Stimulated activated CD8-positive, alpha-beta memory T cell treated with anti-CD3 and anti-CD28 coated beads, Interleukin-12 subunit alpha, Interleukin-12 subunit beta, amount 100 ng/mL, for 24 hours (primary cell): ENCODE results near the gene THBS3.
A peak's percentile ranks its signal among the peaks of the same experiment; 100 is the strongest.
"Not testable (repeated sequence)": the region's sequence is repeated elsewhere in the genome, so short reads cannot be mapped to it uniquely, and the experiment has no call there.

Experiments used
- DNase-seq: peaks from one replicate; pipeline ENCODE4 v3.0.0-alpha.2; 2020; ENCODE audit errors: extremely low read depth

THBS3 gene

DNA sequence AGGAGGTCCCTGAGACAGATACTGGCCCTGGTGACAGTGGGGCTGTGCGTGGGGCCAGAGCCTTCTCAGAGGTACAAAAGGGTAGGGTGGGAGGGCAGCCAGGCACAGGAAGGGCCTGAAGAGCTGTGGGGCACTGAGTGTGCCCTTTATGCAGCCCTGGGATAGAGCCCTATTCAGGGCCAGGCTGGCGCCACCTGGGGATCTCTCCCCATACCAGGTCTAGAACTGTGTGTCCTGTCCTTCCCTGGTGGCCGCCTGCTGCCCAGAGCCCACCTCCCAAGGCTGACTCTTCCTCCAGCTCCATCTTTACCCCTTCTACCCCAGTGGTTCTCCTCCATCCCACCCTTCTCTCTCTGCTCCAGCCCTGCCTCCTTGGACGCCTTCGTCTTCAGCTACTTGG, 25.8 kb upstream of the THBS3 start:
- not testable (repeated sequence) for DNase-seq

DNA sequence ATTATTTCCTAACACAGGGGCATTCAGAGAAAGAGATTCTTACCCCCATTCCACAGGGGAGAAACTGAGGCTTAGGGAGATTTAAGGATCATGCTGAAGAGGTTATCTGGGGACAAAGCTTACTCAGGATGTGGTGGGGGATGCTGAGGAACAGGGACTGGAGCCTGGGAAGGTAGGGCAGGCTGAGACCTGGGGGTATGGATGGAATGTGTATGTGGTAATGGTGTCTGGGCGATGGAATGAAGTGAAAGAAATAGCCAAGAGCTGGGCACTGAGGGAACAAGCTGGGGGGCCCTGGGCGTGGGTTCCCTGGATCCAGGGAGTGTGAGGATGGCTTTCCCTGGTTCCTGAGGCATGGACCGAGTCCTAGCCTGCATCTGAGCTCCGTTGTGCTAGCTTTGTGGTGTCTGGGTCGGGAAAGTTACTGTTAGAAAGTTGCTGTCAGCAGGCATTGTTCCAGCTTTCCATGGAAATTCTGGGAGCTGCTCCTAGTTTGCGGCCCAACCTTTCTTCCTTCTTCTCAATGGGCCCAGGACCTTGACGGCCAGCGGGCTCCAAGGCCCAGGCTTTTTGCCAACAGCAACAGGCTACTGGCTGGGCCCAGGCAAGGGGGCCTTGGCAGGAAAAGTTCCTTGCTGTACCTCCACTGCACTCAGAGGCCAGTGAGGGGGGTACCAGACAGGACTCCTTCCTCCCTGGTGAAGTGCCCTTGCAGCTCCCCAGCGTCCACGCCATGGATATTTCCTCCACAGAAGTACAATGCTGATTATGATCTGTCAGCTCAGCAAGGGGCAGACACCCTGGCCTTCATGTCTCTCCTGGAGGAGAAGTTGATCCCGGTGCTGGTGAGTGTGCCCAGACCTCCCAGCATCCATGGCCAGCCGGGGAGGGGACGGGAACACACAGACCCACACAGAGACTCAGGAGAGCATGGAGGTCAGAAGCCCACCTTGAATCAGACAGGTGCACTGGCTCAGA, 24.6 kb upstream of the THBS3 start:
- DNase-seq = not testable (repeated sequence)

DNA sequence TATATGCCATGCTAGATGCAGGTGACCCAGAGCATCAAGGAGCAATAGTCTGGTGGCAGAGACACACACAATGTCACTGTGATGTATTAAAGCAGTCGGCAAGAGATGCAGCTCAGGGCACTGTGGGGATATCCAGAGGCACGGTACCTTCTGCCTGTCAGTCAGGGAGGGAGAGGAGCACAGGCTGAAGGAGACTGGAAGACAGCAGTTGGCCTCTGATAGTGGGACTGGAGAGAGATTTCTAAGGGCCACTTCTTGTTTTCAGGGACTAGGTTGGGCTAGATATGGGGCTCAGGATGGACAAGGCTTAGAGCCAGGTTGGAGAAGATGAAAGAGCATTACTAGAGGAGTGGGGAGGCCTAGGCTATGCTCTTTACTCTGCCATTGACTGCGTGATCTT, 23.6 kb upstream of the THBS3 start:
- DNase-seq = not testable (repeated sequence)

DNA sequence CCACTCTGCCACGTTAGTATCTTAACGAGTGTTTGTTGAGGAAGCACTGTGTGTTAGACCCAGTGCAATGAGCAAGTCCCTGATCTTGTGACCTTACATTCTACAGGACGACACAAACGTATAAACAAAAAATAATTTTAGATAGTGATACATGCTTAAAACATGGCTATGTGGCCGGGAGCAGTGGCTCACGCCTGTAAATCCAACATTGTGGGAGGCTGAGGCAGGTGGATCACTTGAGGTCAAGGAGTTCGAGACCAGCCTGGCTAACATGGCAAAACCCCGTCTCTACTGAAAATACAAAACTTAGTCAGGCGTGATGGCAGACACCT, 20.4 kb upstream of the THBS3 start:
- DNase-seq = no peak

DNA sequence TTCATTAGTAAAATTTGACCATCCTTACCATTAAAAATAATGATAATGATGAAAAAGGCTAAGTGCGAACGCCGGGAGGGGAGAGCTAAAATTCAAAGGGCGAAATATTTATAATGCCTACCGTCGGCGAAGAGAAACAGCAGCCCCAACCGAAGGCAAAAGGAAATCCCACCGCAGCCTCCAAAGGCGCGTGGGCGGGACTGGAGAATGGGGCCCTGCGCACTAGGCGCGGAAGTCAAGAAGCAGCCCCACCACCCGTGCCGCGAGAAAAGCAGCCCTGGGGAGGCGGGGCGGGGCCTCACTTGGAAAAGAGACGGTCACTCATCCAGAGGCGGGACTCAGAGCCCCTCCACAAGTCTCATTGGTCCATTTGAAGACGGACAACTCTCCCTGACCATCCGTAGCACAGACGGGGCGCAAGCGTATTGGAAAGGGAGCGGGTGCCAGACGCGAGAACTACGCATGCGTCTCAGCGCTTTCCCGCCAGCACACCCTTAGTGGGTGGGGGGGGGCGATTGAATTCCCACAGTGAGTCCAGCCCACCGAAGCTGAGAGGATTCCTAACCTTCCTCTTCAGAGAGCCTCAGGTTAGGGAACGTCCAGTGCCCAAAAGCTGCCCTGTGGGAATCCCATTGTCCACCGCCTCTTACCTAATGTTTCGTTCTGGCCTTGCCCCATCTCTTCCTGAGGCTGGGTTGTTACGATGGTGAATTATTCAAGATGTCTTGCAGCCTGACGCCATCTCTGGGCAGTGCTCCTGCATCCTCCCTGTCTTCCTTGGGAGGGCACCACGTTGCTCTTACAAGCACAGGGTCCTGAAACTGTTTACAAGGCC, 19.8 kb upstream of the THBS3 start:
- DNase-seq = peak; percentile 98

DNA sequence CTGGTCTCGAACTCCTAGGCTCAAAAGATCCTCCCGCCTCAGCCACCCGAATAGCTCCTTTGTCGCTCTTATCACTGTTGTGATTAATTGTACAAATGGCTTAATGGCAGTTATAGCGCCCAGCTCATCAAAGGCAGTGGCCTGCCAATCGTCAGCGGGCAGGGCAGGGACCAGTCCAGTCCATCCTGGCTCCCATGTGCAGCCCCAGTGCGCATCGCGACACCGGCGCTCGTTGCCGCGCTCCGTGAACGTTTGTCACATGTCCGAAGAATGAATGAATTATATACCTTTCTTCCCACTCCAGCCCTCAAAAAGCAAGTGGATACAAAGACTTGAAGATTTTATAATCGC, 19.2 kb upstream of the THBS3 start:
- no peak for DNase-seq

DNA sequence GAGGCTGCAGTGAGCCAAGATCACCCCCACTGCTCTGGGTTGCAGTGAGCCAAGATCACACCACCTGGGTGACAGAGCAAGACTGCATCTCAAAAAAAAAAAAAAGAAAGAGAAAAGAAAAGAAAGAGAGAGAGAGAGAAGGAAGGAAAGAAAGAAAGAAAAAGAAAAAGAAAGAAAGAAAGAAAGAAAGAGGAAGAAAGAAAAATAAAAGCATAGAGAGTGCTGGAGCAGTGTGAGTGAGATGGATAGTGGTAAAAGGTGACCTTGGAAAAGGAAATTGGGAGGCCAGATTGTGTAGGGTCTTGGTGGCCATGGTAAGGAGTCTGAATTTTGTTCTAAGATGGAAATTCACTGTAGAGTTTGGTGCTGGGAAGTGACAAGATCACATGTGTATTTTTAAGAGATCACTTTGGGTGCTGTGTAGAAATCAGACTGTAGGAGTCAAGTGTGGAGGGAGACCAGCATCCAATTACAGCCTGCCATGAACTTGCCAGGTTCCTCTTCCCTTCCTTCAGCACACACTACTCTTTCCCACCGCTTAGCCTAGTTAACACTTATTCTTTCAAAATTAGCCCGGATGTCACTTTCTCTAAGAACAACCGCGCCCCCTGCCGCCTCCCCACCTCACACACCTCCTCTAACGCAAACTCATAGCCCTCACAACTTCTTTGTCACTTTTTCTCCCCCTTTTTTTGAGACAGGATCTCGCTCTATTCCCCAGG, 18.7 kb upstream of the THBS3 start:
- peak; percentile 48 for DNase-seq

DNA sequence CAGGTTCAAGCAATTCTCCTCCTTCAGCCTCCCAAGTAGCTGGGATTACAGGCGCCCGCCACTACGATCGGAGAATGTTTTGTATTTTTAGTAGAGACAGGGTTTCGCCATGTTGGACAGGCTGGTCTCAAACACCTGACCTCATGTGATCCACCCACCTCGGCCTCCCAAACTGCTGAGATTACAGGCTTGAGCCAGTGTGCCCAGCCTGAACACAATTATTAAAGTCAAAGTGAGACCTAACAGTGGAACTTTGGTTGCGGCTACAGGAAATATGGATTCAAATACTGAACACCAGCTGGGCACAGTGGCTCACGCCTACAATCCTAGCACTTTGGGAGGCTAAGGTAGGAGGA, 17.7 kb upstream of the THBS3 start:
- not testable (repeated sequence) for DNase-seq

DNA sequence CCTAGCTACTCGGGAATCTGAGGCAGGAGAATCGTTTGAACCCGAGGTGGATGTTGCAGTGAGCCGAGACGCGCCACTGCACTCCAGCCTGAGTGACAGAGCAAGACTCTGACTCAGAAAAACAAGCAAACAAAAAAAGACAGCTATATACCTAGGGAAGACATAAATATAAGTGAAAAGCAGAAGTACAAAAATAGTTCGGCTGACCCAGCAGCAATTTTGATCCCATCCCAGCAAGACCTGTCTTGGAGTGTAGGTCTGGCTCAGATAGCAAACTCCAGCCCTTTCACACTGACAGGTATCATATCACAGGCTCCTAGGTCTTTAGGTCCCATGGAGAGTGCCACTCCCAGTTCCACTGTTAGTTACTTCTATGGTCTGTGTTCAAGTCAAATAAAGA, 15.3 kb upstream of the THBS3 start:
- no peak for DNase-seq

DNA sequence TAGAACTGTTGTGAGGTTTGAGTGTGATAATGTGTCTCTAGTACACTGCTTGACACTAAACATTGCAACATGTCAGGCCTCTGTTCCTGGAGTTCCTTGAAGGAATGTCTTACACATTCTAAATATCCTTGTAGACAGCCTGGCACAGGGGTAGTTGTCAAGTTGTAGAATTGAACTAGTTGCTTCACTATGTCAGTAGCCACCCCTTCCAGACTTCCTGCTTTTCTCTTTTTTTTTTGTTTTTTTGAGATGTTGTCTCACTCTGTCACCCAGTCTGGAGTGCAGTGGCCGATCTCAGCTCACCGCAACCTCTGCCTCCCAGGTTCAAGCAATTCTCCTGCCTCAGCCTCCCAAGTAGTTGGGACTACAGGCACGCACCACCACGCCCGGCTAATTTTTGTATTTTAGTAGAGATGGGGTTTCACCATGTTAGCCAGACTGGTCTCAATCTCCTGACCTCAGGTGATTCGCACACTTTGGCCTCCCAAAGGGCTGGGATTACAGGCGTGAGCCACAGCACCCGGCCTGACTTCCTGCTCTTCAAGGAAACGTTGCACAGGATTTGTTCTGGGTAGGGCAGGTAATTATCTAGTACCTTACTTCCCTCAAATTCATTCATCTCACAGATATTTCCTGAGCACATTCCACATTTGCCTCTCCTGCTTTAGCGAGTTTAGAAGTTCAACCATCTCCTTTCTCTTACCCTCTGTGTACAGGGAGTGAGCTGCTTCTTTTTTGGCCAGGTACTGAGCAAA, 12.7 kb upstream of the THBS3 start:
- DNase-seq = not testable (repeated sequence)

DNA sequence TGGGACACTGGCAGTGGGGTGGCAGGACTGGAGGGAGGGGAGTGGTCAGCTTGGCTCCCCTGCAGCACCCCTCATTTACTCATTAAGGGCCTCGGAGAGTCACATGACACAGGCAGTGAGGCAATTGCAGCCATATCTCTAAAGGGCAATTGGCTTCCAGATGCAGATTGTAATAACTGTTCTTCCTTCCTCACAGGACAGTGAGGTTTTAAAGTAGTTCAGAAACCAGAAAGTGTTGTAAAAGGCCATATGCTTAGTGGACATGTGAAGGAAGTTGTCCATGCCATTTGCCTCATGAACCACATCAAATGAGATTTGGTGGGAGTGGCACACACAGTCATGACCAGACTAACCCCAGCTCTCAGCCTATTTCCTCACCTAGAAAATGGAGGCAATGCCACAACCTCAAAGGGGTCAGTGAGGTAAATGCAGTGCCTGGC, 11.9 kb upstream of the THBS3 start:
- no peak for DNase-seq

DNA sequence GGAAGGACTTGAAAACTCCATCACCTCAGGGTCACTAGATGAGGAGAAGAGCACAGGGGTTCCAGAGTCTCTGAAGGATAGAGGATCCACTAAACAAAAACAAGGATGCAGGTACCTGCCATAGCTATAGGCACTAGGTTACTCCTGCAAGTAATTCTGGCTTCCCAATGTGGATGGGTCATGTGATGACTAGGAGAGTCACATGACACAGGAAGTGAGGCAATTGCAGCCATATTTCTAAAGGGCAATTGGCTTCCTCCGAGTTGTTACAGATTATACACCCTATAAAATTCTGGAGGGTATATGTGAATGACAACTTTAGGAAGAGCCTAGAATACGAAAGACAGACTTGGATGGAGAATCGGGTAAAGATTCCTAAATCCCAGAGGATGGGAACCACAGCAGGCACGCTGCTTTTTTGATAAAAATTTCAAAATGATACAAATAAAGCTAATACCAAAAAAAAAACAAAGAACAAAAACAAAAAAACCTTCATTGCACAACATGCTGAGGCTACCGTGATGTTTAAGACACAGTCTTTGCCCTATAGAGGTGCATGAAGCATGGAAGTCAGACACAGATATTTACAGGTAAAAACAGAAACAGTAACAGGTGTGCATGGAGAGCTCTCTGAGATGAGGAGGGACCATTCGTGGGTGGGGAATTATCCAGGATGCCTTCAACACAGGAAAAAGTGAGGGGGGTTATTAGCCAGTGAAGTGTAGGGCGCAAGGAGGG, 11.3 kb upstream of the THBS3 start:
- DNase-seq = no peak

DNA sequence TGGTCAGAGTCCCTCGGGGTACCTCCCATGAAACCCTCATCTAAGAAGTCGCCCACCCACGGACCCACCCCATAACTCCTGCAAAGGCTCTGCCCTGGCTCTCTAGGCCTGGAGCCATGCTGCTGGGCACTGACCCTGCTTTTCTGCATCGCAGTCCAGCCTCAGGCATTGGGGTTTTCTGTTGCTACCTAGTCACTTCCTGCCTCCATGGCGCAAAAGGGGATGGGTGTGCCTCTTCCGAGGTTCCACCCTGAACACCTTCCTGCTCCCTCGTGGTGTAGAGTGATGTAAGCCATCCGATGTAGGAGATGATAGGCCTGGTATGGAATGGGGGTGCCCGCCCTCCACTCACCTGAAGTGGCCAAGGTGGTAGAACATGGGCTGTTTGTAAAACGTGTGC, 7.0 kb upstream of the THBS3 start:
- DNase-seq = not testable (repeated sequence)

DNA sequence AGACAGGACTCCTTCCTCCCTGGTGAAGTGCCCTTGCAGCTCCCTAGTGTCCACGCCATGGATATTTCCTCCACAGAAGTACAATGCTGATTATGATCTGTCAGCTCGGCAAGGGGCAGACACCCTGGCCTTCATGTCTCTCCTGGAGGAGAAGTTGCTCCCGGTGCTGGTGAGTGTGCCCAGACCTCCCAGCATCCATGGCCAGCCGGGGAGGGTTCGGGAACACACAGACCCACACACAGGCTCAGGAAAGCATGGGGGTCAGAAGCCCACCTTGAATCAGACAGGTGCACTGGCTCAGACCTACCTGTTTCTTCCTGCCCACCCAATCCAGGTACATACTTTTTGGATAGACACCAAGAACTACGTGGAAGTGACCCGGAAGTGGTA, 4.3 kb upstream of the THBS3 start:
- DNase-seq = not testable (repeated sequence)

DNA sequence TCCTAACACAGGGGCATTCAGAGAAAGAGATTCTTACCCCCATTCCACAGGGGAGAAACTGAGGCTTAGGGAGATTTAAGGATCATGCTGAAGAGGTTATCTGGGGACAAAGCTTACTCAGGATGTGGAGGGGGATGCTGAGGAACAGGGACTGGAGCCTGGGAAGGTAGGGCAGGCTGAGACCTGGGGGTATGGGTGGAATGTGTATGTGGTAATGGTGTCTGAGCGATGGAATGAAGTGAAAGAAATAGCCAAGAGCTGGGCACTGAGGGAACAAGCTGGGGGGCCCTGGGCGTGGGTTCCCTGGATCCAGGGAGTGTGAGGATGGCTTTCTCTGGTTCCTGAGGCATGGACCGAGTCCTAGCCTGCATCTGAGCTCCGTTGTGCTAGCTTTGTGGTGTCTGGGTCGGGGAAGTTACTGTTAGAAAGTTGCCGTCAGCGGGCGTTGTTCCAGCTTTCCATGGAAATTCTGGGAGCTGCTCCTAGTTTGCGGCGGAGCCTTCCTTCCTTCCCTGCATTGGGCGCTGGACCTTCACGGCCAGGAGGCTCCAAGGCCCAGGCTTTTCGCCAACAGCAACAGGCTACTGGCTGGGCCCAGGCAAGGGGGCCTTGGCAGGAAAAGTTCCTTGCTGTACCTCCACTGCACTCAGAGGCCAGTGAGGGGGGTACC, 3.8 kb upstream of the THBS3 start:
- not testable (repeated sequence) for DNase-seq

DNA sequence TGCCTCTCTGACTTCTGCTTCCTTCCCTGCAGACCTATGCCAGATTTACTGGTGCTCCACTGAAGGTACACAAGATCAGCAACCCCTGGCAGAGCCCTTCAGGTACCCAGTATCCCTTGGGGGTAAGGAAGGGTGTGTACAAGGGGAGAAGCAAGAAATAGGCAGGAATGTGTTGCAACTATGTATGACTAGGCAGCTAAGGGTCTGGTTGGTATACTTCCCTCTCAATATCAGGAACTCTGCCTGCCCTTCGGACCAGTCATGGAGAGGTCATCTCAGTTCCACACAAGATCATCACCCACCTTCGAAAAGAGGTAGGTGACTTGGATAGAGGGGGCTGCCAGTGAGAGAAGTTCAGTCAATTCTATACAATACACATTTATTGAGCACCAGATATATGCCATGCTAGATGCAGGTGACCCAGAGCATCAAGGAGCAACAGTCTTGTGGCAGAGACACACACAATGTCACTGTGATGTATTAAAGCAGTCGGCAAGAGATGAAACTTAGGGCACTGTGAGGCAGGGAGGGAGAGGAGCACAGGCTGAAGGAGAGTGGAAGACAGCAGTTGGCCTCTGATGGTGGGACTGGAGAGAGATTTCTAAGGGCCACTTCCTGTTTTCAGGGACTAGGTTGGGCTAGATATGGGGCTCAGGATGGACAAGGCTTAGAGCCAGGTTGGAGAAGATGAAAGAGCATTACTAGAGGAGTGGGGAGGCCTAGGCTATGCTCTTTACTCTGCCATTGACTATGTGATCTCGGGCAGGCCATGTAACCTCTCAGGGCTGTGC, 2.8 kb upstream of the THBS3 start:
- DNase-seq = no peak

DNA sequence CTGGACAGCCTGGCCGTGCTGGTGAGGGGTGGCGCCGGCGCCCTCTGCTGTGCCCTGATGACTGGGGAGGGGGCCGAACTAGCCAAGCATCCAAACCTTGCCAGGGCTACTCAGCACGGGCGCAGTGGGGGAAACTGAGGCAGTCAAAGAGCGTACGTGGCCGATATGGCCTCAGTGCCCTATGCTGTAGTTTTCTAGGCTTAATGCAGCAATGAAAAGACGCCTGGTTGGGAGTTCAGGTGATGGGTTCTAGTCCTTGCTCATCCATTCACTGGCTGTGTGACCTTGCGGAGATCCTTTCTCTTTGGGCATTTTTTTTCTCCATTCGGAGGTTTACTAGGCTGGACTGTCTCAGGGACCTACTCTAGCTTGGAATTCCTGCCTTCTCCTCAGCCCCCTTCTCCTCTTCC, 1.6 kb upstream of the THBS3 start:
- no peak for DNase-seq

DNA sequence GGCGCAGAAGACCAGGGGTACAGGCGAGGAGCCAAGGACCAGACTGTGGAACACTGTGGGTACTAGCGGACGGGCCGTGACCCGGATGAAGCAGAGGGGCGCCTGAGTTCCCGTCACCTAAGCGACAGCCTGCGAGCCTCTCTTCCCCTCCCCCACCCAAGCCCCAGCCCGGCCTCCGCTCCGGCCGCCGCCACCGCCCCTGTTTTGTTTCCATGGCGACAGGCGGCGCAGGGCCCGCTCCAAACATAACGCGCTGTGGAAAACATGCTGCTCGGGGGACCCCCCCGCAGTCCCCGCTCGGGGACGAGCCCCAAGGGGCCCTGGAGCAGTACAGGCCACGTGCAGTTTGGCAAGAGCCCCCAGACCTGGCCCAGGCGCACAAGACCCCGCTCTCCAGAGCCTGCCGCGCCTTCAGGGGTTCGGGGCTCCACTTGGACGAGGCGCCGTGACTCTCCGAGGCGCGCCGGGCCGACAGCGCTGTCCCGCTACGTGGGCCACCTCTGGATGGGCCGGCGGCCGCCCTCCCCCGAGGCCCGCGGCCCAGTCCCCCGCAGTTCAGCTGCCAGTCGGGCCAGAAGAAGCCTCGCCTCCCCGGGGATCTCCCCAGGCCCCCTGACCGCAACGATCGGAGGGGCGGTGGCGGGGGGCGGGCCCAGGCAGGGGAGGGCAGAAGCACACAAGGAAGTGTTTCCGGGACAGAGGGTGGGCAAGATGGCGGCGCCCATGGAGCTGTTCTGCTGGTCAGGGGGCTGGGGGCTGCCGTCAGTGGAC, 1.0 kb upstream of the THBS3 start, which contains the start of gene MTX1:
MTX1 (plus strand) TSS at position 155 of the 771 bp plus-strand sequence; CDS start at position 265, 110 bp downstream.
- peak; percentile 78 for DNase-seq
